Head of caudate nucleus (tissue), 42 donors: ENCODE data around the gene TEDC2.
"Not testable (repeated sequence)": the region's sequence is repeated elsewhere in the genome, so short reads cannot be mapped to it uniquely, and the experiment has no call there.

Source experiments
- DNase-seq, 42 donors: peaks; one replicate each; pipeline versions ENCODE4 v3.0.0 to v3.0.0-alpha.2; 2020 to 2021; ENCODE audit warnings: mixed read lengths in 7 of 42
- intact Hi-C: fragments of 100-400 bp; cut with DNase I; formaldehyde crosslinking; loops from one replicate; pipeline ENCODE4 v1.15.0; 2022

Gene TEDC2

GRCh38 chr16:2473446-2473926 lies 13.6 kb downstream of the TEDC2 start:
- intact Hi-C loops = loop anchor here (10.0 kb wide), 1 partner anchor 49 kb away; the partner anchor contains the start of gene CCNF
- DNase-seq = peak in 17 of 42 donors; percentile 36 to 76 (median 58)

GRCh38 chr16:2473999-2474876 lies 14.3 kb downstream of the TEDC2 start:
- intact Hi-C loops = loop anchor here (10.0 kb wide), 1 partner anchor 49 kb away; the partner anchor contains the start of gene CCNF
- DNase-seq = peak in 36 of 42 donors; percentile 41 to 80 (median 64)

GRCh38 chr16:2474877-2475412 lies 15.0 kb downstream of the TEDC2 start, which contains the start of gene TBC1D24:
Gene TBC1D24, plus strand, starts transcription at chr16:2475127. Its CDS starts 21,022 bp downstream, at chr16:2496149.
- intact Hi-C loops = loop anchor here (10.0 kb wide), 1 partner anchor 50 kb away; the partner anchor contains the start of gene CCNF
- DNase-seq = peak; percentile 46 to 94 (median 88)

GRCh38 chr16:2475413-2476344 lies 15.8 kb downstream of the TEDC2 start:
- peak in 1 of 42 donors; percentile 46 for DNase-seq
- intact Hi-C loops = loop anchor here (10.0 kb wide), 1 partner anchor 51 kb away; the partner anchor contains the start of gene CCNF

- no peak for DNase-seq
- intact Hi-C loops = loop anchor here (10.0 kb wide), 1 partner anchor 52 kb away; the partner anchor contains the start of gene CCNF
Observed at GRCh38 chr16:2476345-2476720, 16.4 kb downstream of the TEDC2 start.

- intact Hi-C loops = loop anchor here (10.0 kb wide), 1 partner anchor 52 kb away; the partner anchor contains the start of gene CCNF
- DNase-seq = no peak
Observed at GRCh38 chr16:2476741-2477140, 16.8 kb downstream of the TEDC2 start.

- intact Hi-C loops = loop anchor here (10.0 kb wide), 1 partner anchor 53 kb away; the partner anchor contains the start of gene CCNF
- DNase-seq = no peak
Observed at GRCh38 chr16:2477327-2477726, 17.4 kb downstream of the TEDC2 start.

GRCh38 chr16:2478279-2478678 lies 18.4 kb downstream of the TEDC2 start:
- intact Hi-C loops = loop anchor here (10.0 kb wide), 1 partner anchor 53 kb away; the partner anchor contains the start of gene CCNF
- DNase-seq = no peak

- intact Hi-C loops = loop anchor here (10.0 kb wide), 1 partner anchor 55 kb away; the partner anchor contains the start of gene CCNF
- DNase-seq = not testable (repeated sequence)
Observed at GRCh38 chr16:2479996-2480395, 20.1 kb downstream of the TEDC2 start.

GRCh38 chr16:2480948-2481347 lies 21.0 kb downstream of the TEDC2 start:
- no peak for DNase-seq
- intact Hi-C loops = no loop called here

GRCh38 chr16:2481676-2482075 lies 21.8 kb downstream of the TEDC2 start:
- DNase-seq = no peak
- intact Hi-C loops = no loop called here

GRCh38 chr16:2482249-2482648 lies 22.3 kb downstream of the TEDC2 start:
- intact Hi-C loops = no loop called here
- DNase-seq = no peak

GRCh38 chr16:2482708-2483534 lies 23.0 kb downstream of the TEDC2 start:
- intact Hi-C loops = no loop called here
- DNase-seq = peak in 37 of 42 donors; percentile 51 to 87 (median 72)

- intact Hi-C loops = no loop called here
Observed at GRCh38 chr16:2483939-2484897, 24.3 kb downstream of the TEDC2 start.

GRCh38 chr16:2484898-2485508 lies 25.1 kb downstream of the TEDC2 start:
- no peak for DNase-seq
- intact Hi-C loops = no loop called here

More at GRCh38 chr16:2483939-2484897, 24.3 kb downstream of the TEDC2 start:
- no peak for DNase-seq
